Cardiac atrium fibroblast (primary cell): Measurements from ENCODE around the gene VN1R4. TPM values are rescaled to one million over a fixed set of nuclear protein-coding genes. Genes with fewer than 3 reads are reported as not detected.

Experiments
- total RNA-seq: library from RNA; depleted of rRNA; stranded (reverse); fragments of >200 nt; gene quantifications from 2 replicates; pipeline ENCODE4 v1.2.3, GENCODE V29; 2015

VN1R4 gene, protein sequence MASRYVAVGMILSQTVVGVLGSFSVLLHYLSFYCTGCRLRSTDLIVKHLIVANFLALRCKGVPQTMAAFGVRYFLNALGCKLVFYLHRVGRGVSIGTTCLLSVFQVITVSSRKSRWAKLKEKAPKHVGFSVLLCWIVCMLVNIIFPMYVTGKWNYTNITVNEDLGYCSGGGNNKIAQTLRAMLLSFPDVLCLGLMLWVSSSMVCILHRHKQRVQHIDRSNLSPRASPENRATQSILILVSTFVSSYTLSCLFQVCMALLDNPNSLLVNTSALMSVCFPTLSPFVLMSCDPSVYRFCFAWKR
- total RNA-seq = not detected in 2 replicates

DNA sequence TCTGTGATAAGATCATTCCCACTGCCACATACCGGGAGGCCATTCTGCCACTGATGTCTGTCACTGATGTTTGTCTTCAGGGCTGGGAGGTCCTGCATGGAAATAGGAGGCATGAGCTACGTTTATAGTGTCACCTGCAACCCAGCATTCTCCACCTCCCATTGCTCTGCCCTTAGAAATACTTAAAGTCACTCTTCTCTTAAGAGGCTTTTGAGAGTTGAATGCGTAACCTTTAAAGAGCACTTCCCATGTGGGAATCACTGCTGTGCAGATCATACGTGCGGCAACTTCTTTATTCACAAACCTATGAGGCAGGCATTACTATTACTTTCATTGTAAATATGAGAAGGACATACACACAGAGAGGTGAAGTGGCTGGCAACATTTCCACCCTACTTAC lies at the start of gene VN1R4:
Gene VN1R4, minus strand, starts transcription at position 101 of the 400 bp plus-strand sequence. Its CDS starts 58 bp downstream, at position 43.

DNA sequence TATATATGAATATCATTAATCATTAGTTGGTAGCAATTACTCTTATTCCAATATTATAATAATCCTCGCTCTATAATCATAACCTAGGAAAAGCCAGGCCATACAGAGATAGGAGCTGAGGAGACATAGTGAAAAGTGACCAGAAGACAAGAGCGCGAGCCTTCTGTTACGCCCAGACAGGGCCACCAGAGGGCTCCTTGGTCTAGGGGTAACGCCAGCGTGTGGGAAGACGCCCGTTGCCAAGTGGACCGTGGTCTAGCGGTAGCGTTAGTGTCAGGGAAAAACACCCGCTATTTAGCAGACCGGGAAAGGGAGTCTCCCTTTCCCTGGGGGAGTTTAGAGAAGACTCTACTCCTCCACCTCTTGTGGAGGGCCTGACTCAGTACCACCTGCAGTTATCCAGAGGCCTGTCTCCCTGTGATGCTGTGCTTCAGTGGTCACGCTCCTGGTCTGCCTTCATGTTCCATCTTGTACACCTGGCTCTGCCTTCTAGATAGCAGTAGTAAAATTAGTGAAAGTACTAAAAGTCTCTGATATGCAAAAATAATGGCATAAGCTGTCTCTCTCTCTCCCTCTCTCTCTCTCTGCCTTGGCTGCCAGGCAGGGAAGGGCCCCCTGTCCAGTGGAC lies 9.7 kb downstream of the VN1R4 start, which contains the start of gene VN1R2:
Gene VN1R2, plus strand, starts transcription at position 578 of the 628 bp plus-strand sequence. CDS start 84 bp downstream, outside the sequence.

DNA sequence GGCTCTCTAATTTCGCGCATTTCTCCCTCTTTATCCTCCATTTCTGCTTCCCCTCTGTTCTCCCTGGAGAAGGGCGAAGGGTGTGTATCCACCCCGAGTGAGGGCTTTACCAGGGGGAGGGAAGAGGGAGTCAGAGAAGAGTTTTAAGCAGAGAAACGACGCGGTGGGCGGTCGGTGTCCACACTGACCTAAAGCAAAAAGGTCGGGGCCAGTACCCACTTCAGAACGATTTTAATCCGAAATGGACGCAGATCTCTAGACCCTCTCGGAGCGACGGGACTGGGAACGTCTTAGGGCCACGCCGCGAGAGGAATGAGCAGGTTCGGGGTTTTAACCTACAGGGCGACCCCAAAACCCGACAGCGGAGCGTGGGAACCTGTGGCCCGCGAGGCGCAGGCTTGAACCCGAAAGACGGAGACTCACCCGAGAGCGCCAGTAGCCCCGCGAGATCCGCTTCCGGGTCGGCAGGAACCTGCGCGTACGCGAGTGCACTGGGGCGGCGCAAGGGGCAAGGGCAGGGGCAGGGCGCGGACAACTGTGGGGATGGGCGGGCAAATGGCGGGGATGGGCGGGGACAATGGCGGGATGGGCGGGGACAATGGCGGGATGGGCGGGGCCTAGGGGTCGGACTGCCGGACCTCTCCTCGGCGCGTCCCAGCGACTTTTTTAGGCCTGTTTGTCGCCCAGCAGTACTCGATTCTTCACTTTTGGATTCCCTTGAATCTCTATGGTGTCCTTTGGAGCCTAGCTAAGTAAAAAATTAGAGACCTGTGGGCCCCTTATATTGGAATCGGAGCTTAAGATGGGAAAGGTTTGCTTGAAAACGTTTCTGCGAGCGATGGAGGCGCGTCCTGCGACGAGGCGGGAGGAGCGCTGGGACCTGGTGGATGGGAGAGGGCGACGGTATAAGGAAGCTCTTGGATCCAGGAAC lies 12.8 kb downstream of the VN1R4 start, which contains the start of gene ZNF677:
Gene ZNF677, minus strand, starts transcription at position 463 of the 931 bp plus-strand sequence. CDS start 3,323 bp downstream, outside the sequence.

Other genes with a start within 250 kb of the VN1R4 start
- gene ERVV-2, start 223.0 kb downstream of the VN1R4 start, total RNA-seq = not detected in 2 replicates
- 21.5 and 26.9 TPM in 2 replicates for gene ZNF160, start 164.3 kb downstream of the VN1R4 start, total RNA-seq
- gene ZNF415, start 134.8 kb downstream of the VN1R4 start, total RNA-seq = 1.5 and 4.3 TPM in 2 replicates
- gene ZNF347, start 108.7 kb downstream of the VN1R4 start, total RNA-seq = 2.9 TPM in 2 replicates
- gene ZNF665, start 74.4 kb downstream of the VN1R4 start, total RNA-seq = 3.1 and 3.9 TPM in 2 replicates
- 14.6 and 19.1 TPM in 2 replicates for gene ZNF677, start 12.8 kb downstream of the VN1R4 start, total RNA-seq
- not detected in 2 replicates for gene VN1R2, start 9.4 kb downstream of the VN1R4 start, total RNA-seq
- gene ZNF845, start 66.0 kb upstream of the VN1R4 start, total RNA-seq = 3.8 and 4.9 TPM in 2 replicates
- gene ZNF525, start 98.0 kb upstream of the VN1R4 start, total RNA-seq = 1.4 and 3.2 TPM in 2 replicates
- 5.4 and 13.0 TPM in 2 replicates for gene ZNF765, start 127.4 kb upstream of the VN1R4 start, total RNA-seq
- gene ZNF761, start 164.3 kb upstream of the VN1R4 start, total RNA-seq = 8.7 and 9.2 TPM in 2 replicates
- gene ZNF813, start 200.0 kb upstream of the VN1R4 start, total RNA-seq = 2.0 and 2.1 TPM in 2 replicates